HUES64 (cell line): ENCODE data around the gene TRIM58.
A peak's percentile ranks its signal among the peaks of the same experiment; 100 is the strongest.

Experiments
- H3K27ac ChIP-seq: 2 replicates; pipeline ENCODE4 v1.7.0; 2013; ENCODE audit warnings: low read depth, low read length, inconsistent platforms
- H3K27me3 ChIP-seq: 2 replicates; pipeline ENCODE4 v1.6.1; 2013; ENCODE audit warnings: mild to moderate bottlenecking, low read length; ENCODE audit not compliant: insufficient read depth
- H3K36me3 ChIP-seq: 2 replicates; pipeline ENCODE4 v1.6.1; 2013; ENCODE audit warnings: mild to moderate bottlenecking, low read length; ENCODE audit not compliant: insufficient read depth
- H3K4me1 ChIP-seq: 2 replicates; pipeline ENCODE4 v1.6.1; 2013; ENCODE audit warnings: mild to moderate bottlenecking, low read length, moderate library complexity; ENCODE audit not compliant: insufficient read depth
- H3K4me3 ChIP-seq: 2 replicates; pipeline ENCODE4 v1.5.1; 2013; ENCODE audit warnings: mild to moderate bottlenecking, low read length, moderate library complexity
- H3K9ac ChIP-seq: 2 replicates; pipeline ENCODE4 v1.6.1; 2013; ENCODE audit warnings: mild to moderate bottlenecking, low read depth, low read length
- H3K9me3 ChIP-seq: 2 replicates; pipeline ENCODE4 v1.6.1; 2013; ENCODE audit warnings: low read depth, low read length; ENCODE audit not compliant: insufficient read depth
- WGBS: fragments of 150-250, 120-280 bp; methylation state at CpG from one replicate; pipeline ENCODE4 v1.1.7; 2013; ENCODE audit warnings: missing lambda C conversion rate; 5-methylcytosine and 5-hydroxymethylcytosine counted together

The TRIM58 gene

GRCh38 chr1:247845693-247846017 lies 11.3 kb upstream of the TRIM58 start:
- H3K27ac ChIP-seq: no peak overlapping the region
- WGBS: 77% methylated on average over 5 of the region's 5 CpGs
- no peaks in the 10 kb centered on the region for H3K27me3 ChIP-seq
- H3K36me3 ChIP-seq: no peaks in the 10 kb centered on the region
- H3K4me3 ChIP-seq: no peak overlapping the region
- H3K4me1 ChIP-seq: no peaks in the 10 kb centered on the region
- peaks cover 66% of the 10 kb centered on the region for H3K9me3 ChIP-seq
- no peak overlapping the region for H3K9ac ChIP-seq

- Histone ChIP-seq H3K36me3 (no peaks in the 10 kb centered on the region), H3K4me3 (no peak overlapping the region), H3K27ac (no peak overlapping the region), H3K4me1 (no peaks in the 10 kb centered on the region), H3K9ac (no peak overlapping the region), H3K27me3 (no peaks in the 10 kb centered on the region), H3K9me3 (peaks cover 65% of the 10 kb centered on the region)
- WGBS: 83% methylated on average over 6 of the region's 7 CpGs
These were observed 8.6 kb upstream of the TRIM58 start for GRCh38 chr1:247848346-247848745.

GRCh38 chr1:247849616-247850015 lies 7.4 kb upstream of the TRIM58 start:
- H3K9me3 ChIP-seq: peaks cover 64% of the 10 kb centered on the region
- no CpG with 5 or more reads among the region's 1 CpG for WGBS
- H3K4me3 ChIP-seq: no peak overlapping the region
- H3K36me3 ChIP-seq: no peaks in the 10 kb centered on the region
- no peaks in the 10 kb centered on the region for H3K27me3 ChIP-seq
- no peaks in the 10 kb centered on the region for H3K4me1 ChIP-seq
- no peak overlapping the region for H3K9ac ChIP-seq
- H3K27ac ChIP-seq: no peak overlapping the region

GRCh38 chr1:247854899-247855545 lies 2.0 kb upstream of the TRIM58 start:
- Histone ChIP-seq H3K4me3 (no peak overlapping the region), H3K4me1 (no peaks in the 10 kb centered on the region), H3K9me3 (peaks cover 62% of the 10 kb centered on the region), H3K27ac (no peak overlapping the region), H3K27me3 (peaks cover 20% of the 10 kb centered on the region), H3K9ac (no peak overlapping the region), H3K36me3 (no peaks in the 10 kb centered on the region)
- 79% methylated on average over 14 of the region's 14 CpGs for WGBS

GRCh38 chr1:247855911-247856310 lies 1.1 kb upstream of the TRIM58 start:
- Histone ChIP-seq H3K4me1 (no peaks in the 10 kb centered on the region), H3K27me3 (peaks cover 20% of the 10 kb centered on the region), H3K4me3 (no peak overlapping the region), H3K36me3 (no peaks in the 10 kb centered on the region), H3K9me3 (peaks cover 62% of the 10 kb centered on the region), H3K27ac (no peak overlapping the region), H3K9ac (no peak overlapping the region)
- WGBS: 80% methylated on average over 4 of the region's 4 CpGs

- Histone ChIP-seq H3K4me1 (no peaks in the 10 kb centered on the region), H3K27me3 (peaks cover 20% of the 10 kb centered on the region), H3K4me3 (peak overlapping the region; percentile 59), H3K36me3 (no peaks in the 10 kb centered on the region), H3K27ac (no peak overlapping the region), H3K9me3 (peaks cover 61% of the 10 kb centered on the region), H3K9ac (no peak overlapping the region)
- 87% methylated on average over 13 of the region's 15 CpGs for WGBS
These were observed 1.1 kb downstream of the TRIM58 start for GRCh38 chr1:247857985-247858619.

GRCh38 chr1:247862756-247863155 lies 5.8 kb downstream of the TRIM58 start:
- Histone ChIP-seq H3K27ac (no peak overlapping the region), H3K9me3 (peaks cover 74% of the 10 kb centered on the region), H3K9ac (no peak overlapping the region), H3K4me3 (no peak overlapping the region), H3K36me3 (no peaks in the 10 kb centered on the region), H3K27me3 (peaks cover 8% of the 10 kb centered on the region), H3K4me1 (no peaks in the 10 kb centered on the region)
- WGBS: 87% methylated on average over 3 of the region's 4 CpGs

- Histone ChIP-seq H3K4me3 (no peak overlapping the region), H3K36me3 (no peaks in the 10 kb centered on the region), H3K27ac (no peak overlapping the region), H3K4me1 (no peaks in the 10 kb centered on the region), H3K9ac (no peak overlapping the region), H3K27me3 (no peaks in the 10 kb centered on the region), H3K9me3 (peaks cover 80% of the 10 kb centered on the region)
- 90% methylated on average over 17 of the region's 17 CpGs for WGBS
These were observed 7.7 kb downstream of the TRIM58 start for GRCh38 chr1:247864644-247865043.

- H3K27me3 ChIP-seq: no peaks in the 10 kb centered on the region
- H3K36me3 ChIP-seq: no peaks in the 10 kb centered on the region
- H3K9ac ChIP-seq: no peak overlapping the region
- WGBS: 76% methylated on average over 6 of the region's 6 CpGs
- H3K9me3 ChIP-seq: peaks cover 80% of the 10 kb centered on the region
- H3K4me3 ChIP-seq: no peak overlapping the region
- no peak overlapping the region for H3K27ac ChIP-seq
- no peaks in the 10 kb centered on the region for H3K4me1 ChIP-seq
These were observed 8.4 kb downstream of the TRIM58 start for GRCh38 chr1:247865416-247865815.

- Histone ChIP-seq H3K4me1 (no peaks in the 10 kb centered on the region), H3K27me3 (no peaks in the 10 kb centered on the region), H3K4me3 (no peak overlapping the region), H3K27ac (no peak overlapping the region), H3K36me3 (no peaks in the 10 kb centered on the region), H3K9ac (no peak overlapping the region), H3K9me3 (peaks cover 76% of the 10 kb centered on the region)
- WGBS: 81% methylated on average over 9 of the region's 9 CpGs
These were observed 26.4 kb downstream of the TRIM58 start for GRCh38 chr1:247883346-247883745.

GRCh38 chr1:247884797-247885413 lies 27.9 kb downstream of the TRIM58 start:
- H3K27me3 ChIP-seq: no peaks in the 10 kb centered on the region

More at GRCh38 chr1:247884797-247885413, 27.9 kb downstream of the TRIM58 start:
- Histone ChIP-seq H3K4me3 (no peak overlapping the region), H3K4me1 (no peaks in the 10 kb centered on the region), H3K36me3 (no peaks in the 10 kb centered on the region), H3K9me3 (peaks cover 60% of the 10 kb centered on the region), H3K27ac (no peak overlapping the region), H3K9ac (no peak overlapping the region)
- WGBS: 85% methylated on average over 9 of the region's 10 CpGs
